GM12878 (cell line): ENCODE measurements around the gene FCER2. TPM values are rescaled to one million over a fixed set of nuclear protein-coding genes. Genes with fewer than 3 reads are reported as not detected.

Experiments used
- ASH2L ChIP-seq: fragments of 300-600, 200-600 bp; sonication (generic); IDR thresholded peaks from 2 replicates; pipeline ENCODE4 v1.6.1; 2017; ENCODE audit warnings: low read depth, mild to moderate bottlenecking, borderline replicate concordance
- BCL3 ChIP-seq: IDR thresholded peaks from 2 replicates; pipeline ENCODE4 v1.6.1; 2011; ENCODE audit warnings: borderline replicate concordance, low read depth, mild to moderate bottlenecking, moderate library complexity, low read length; ENCODE audit not compliant: insufficient read depth, poor library complexity, severe bottlenecking
- CBX5 ChIP-seq: sonication (generic); IDR thresholded peaks from 2 replicates; pipeline ENCODE4 v1.6.1; 2016; ENCODE audit warnings: low read depth, moderate library complexity, mild to moderate bottlenecking, inconsistent platforms
- CREM ChIP-seq: IDR thresholded peaks from 2 replicates; pipeline ENCODE4 v1.6.1; 2014; ENCODE audit warnings: antibody characterized with exemption, low read depth
- EED ChIP-seq: sonication (generic); IDR thresholded peaks from 2 replicates; pipeline ENCODE4 v1.6.1; 2016; ENCODE audit warnings: antibody characterized with exemption, low read depth
- FOS ChIP-seq: IDR thresholded peaks from 3 replicates; pipeline ENCODE4 v1.6.1; 2011; ENCODE audit warnings: borderline replicate concordance; ENCODE audit not compliant: insufficient read length; ENCODE audit errors: extremely low read depth
- HDGF ChIP-seq: fragments of 450-650 bp; IDR thresholded peaks from 2 replicates; pipeline ENCODE4 v1.6.1; 2016; ENCODE audit warnings: antibody characterized with exemption
- IRF4 ChIP-seq: IDR thresholded peaks from 2 replicates; pipeline ENCODE4 v1.6.1; 2011; ENCODE audit warnings: low read depth, low read length
- JUNB ChIP-seq: IDR thresholded peaks from 2 replicates; pipeline ENCODE4 v1.6.1; 2016; ENCODE audit warnings: antibody characterized with exemption, mild to moderate bottlenecking
- MEF2B ChIP-seq: fragments of 450-650 bp; IDR thresholded peaks from 2 replicates; pipeline ENCODE4 v1.6.1; 2018; ENCODE audit warnings: mild to moderate bottlenecking, moderate library complexity; ENCODE audit not compliant: partially characterized antibody, poor library complexity, severe bottlenecking
- MYB ChIP-seq: fragments of 150-350 bp; IDR thresholded peaks from 2 replicates; pipeline ENCODE4 v1.6.1; 2014; ENCODE audit warnings: mild to moderate bottlenecking, low read depth, low read length, borderline replicate concordance
- RB1 ChIP-seq: fragments of 450-650 bp; formaldehyde crosslinking; IDR thresholded peaks from 2 replicates; pipeline ENCODE4 v1.6.1; 2017; ENCODE audit warnings: mild to moderate bottlenecking, borderline replicate concordance
- RBBP5 ChIP-seq: fragments of 200-600 bp; sonication (generic); conservative IDR thresholded peaks from 2 replicates; pipeline ENCODE4 v1.6.1; 2016
- RELB ChIP-seq: fragments of 450-650 bp; IDR thresholded peaks from 2 replicates; pipeline ENCODE4 v1.6.1; 2017; ENCODE audit warnings: low read depth, mild to moderate bottlenecking, moderate library complexity
- RUNX3 ChIP-seq: IDR thresholded peaks from 2 replicates; pipeline ENCODE4 v1.6.1; 2012; ENCODE audit warnings: low read length, inconsistent platforms
- SMARCA5 ChIP-seq: fragments of 450-650 bp; IDR thresholded peaks from 2 replicates; pipeline ENCODE4 v1.6.1; 2017; ENCODE audit warnings: mild to moderate bottlenecking
- SPI1 ChIP-seq: IDR thresholded peaks from 2 replicates; pipeline ENCODE4 v1.6.1; 2011; ENCODE audit warnings: low read depth, mild to moderate bottlenecking, low read length, moderate library complexity, borderline replicate concordance; ENCODE audit not compliant: insufficient read depth
- SRF ChIP-seq, 2 experiments: IDR thresholded peaks; 2 replicates each; pipeline ENCODE4 v1.6.1; 2011; ENCODE audit warnings: low read depth in 2 of 2, low read length in 2 of 2, mild to moderate bottlenecking in 1 of 2, moderate library complexity in 1 of 2
- STAT3 ChIP-seq: IDR thresholded peaks from 2 replicates; pipeline ENCODE4 v1.6.1; 2011; ENCODE audit warnings: low read depth, low read length, improper control_type of control experiment
- TARDBP ChIP-seq: IDR thresholded peaks from 2 replicates; pipeline ENCODE4 v1.6.1; 2016; ENCODE audit warnings: borderline replicate concordance
- ZNF217 ChIP-seq: fragments of 450-650 bp; IDR thresholded peaks from 2 replicates; pipeline ENCODE4 v1.6.1; 2017; ENCODE audit warnings: antibody characterized with exemption, mild to moderate bottlenecking
- ZNF24 ChIP-seq: fragments of 450-650 bp; IDR thresholded peaks from 2 replicates; pipeline ENCODE4 v1.6.1; 2017; ENCODE audit warnings: antibody characterized with exemption, mild to moderate bottlenecking
- polyA plus RNA-seq, 11 experiments: library from polyadenylated mRNA; depleted of rRNA in 4 of 11; unstranded in 6 of 11; stranded (reverse) in 5 of 11; fragments of >200 nt; fragmentation: Nextera tagmentation in 4 of 11; fragmentation: Illumina TruSeq in 1 of 11; extraction: Ambion mirVana in 4 of 11; extraction: Trizol in 1 of 11; gene quantifications; 1 replicate in 1 of 11; 2 replicates in 10 of 11; pipeline versions ENCODE4 v1.2.1 to v1.2.3, GENCODE V29; 2011 to 2016; ENCODE audit warnings: inconsistent platforms in 2 of 11, missing spikeins in 2 of 11, low read depth in 1 of 11
- total RNA-seq, 4 experiments: library from RNA; depleted of rRNA in 3 of 4; stranded (reverse); fragments of >200 nt in 3 of 4; fragmentation: Illumina TruSeq in 1 of 4; extraction: Trizol in 1 of 4; gene quantifications; 2 replicates each; pipeline versions ENCODE4 v1.2.1 to v1.2.3, GENCODE V29; 2013 to 2021
- TF ChIP-seq, protein P1 (sequence below): IDR thresholded peaks from 2 replicates; pipeline ENCODE4 v1.6.1; 2011; ENCODE audit warnings: low read depth, low read length, improper control_type of control experiment, borderline replicate concordance
- TF ChIP-seq, protein P2 (sequence below): fragments of 150-350 bp; IDR thresholded peaks from 2 replicates; pipeline ENCODE4 v1.6.1; 2016; ENCODE audit warnings: low read depth, low read length

Gene FCER2
- total and polyA plus RNA-seq, 10 of the 15 experiments (the other 5 are each of a cell fraction or from before 2014, with no cell fraction given), result 44.0 to 424 (median 241) TPM

DNA sequence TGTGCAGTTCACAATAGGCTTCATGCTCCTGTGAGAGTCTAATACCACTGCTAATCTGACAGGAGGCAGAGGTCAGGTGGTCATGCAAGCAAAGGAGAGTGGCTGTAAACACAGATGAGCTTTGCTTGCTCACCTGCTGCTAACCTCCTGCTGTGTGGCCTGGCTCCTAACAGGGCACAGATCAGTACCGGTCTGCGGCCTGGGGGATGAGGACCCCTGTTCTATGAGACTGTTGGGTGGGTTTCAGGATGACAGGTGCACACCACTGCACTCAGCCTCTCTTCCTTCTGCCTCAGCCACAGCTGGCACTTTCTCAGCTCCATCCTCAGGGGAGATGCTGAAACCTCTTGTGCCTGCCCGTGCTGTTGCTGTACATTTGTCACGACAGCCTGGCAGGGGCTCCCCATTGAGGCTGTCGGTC lies 20.3 kb upstream of the FCER2 start (continued):
- TF ChIP-seq MEF2B (peak; percentile 81), RELB (no peak), CBX5 (no peak), SMARCA5 (no peak), SRF (IDR thresholded peaks at IDR 0.05; ENCODE audit: low read depth in 2 of 2, low read length in 2 of 2) (no peak), JUNB (0 out of 2 replicates have a peak, but pooled peaks have one; percentile 15), RBBP5 (no peak), HDGF (0 out of 2 replicates have a peak, but pooled peaks have one; percentile 29), RB1 (no peak), MYB (no peak), ASH2L (no peak), STAT3 (no peak), TARDBP (0 out of 2 replicates have a peak, but pooled peaks have one; percentile 68), IRF4 (peak; percentile 26; the same call in 1 of the 2 replicates), RUNX3 (peak; percentile 77), FOS (no peak), SPI1 (no peak), EED (peak; percentile 82), ZNF217 (no peak), BCL3 (peak; percentile 22), CREM (0 out of 2 replicates have a peak, but pooled peaks have one; percentile 28), ZNF24 (no peak)
- TF ChIP-seq, protein P1, sequence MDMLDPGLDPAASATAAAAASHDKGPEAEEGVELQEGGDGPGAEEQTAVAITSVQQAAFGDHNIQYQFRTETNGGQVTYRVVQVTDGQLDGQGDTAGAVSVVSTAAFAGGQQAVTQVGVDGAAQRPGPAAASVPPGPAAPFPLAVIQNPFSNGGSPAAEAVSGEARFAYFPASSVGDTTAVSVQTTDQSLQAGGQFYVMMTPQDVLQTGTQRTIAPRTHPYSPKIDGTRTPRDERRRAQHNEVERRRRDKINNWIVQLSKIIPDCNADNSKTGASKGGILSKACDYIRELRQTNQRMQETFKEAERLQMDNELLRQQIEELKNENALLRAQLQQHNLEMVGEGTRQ, result no peak
- TF ChIP-seq, protein P2, sequence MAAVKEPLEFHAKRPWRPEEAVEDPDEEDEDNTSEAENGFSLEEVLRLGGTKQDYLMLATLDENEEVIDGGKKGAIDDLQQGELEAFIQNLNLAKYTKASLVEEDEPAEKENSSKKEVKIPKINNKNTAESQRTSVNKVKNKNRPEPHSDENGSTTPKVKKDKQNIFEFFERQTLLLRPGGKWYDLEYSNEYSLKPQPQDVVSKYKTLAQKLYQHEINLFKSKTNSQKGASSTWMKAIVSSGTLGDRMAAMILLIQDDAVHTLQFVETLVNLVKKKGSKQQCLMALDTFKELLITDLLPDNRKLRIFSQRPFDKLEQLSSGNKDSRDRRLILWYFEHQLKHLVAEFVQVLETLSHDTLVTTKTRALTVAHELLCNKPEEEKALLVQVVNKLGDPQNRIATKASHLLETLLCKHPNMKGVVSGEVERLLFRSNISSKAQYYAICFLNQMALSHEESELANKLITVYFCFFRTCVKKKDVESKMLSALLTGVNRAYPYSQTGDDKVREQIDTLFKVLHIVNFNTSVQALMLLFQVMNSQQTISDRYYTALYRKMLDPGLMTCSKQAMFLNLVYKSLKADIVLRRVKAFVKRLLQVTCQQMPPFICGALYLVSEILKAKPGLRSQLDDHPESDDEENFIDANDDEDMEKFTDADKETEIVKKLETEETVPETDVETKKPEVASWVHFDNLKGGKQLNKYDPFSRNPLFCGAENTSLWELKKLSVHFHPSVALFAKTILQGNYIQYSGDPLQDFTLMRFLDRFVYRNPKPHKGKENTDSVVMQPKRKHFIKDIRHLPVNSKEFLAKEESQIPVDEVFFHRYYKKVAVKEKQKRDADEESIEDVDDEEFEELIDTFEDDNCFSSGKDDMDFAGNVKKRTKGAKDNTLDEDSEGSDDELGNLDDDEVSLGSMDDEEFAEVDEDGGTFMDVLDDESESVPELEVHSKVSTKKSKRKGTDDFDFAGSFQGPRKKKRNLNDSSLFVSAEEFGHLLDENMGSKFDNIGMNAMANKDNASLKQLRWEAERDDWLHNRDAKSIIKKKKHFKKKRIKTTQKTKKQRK, result no peak
